NK-92 treated with Interleukin-12 subunit alpha and Interleukin-12 subunit beta, amount 100 ng/mL, for 24 hours (cell line): ENCODE results near the gene SLC25A43.
"Not testable (repeated sequence)": the region's sequence is repeated elsewhere in the genome, so short reads cannot be mapped to it uniquely, and the experiment has no call there.

Experiments
- DNase-seq: peaks from one replicate; lab custom pipeline; 2025; lab: John Stamatoyannopoulos, UW

SLC25A43 gene

DNA sequence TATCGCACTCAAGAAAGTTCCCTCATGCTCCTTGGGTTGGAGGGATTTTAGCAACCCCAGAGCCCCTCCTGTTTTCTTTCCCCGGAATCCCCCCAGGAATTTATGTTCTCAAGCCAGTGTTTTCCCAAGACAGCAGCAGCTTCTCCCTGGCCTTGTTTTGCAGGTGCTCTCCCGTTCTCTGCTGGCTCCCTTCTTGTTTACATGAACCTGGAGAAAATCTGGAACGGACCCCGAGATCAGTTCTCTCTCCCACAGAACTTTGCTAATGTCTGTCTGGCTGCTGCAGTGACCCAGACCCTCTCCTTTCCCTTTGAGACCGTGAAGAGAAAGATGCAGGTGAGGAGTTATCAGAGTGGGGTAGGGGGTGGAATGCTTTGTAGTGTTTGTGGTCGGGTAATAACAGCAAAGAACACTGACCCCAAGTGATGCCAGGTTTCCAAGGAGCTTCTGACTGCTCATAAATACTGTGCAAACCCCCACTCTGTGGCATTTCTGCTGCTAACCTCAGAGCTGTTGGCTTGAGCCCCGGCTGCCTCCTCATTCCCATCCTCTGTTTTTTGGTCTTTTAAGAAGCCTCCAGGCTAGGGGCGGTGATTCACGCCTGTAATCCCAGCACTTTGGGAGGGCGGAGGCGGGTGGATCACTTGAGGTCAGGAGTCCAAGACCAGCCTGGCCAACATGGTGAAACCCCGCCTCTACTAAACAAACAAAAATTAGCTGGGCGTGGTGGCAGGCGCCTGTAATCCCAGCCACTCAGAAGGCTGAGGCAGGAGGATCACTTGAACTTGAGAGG lies 11.1 kb downstream of the SLC25A43 start:
- DNase-seq = no peak

DNA sequence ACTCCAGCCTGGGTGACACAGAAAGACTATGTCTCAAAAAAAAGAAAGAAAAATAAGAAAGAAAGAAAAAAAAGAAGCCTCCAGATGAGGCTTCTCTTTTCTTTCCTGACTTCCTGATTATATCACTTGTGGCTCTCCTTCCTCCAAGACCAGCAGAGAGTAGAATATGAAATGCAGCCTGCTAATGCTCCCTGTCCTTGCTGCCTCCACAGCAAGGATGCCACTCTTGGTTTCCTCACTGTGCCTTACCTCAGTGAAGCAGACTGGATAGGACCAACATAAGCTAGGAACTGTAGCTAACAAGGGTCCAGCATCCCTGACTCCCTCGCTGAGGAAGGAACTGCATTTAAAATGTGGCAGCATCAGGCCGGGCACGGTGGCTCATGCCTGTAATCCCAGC lies 11.7 kb downstream of the SLC25A43 start:
- no peak for DNase-seq

DNA sequence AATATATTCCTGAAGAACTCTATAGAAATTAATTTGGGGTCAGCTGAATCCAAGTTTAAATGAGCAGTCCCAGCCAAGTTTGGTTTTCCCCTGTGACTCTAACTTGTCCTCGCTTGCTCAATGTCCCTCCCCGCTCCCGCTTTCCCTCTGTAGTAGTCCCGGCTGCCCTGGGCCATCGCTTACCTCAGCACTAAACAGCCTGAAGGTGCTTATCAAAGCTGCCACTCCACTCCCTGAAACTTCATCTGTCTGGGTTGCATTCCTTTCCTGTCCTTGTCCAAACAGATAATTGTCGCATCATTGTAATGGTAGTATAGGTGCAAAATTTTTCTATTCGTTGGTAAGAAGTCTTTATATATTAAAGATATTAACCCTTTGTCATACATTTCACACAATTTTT lies 12.8 kb downstream of the SLC25A43 start:
- no peak for DNase-seq

DNA sequence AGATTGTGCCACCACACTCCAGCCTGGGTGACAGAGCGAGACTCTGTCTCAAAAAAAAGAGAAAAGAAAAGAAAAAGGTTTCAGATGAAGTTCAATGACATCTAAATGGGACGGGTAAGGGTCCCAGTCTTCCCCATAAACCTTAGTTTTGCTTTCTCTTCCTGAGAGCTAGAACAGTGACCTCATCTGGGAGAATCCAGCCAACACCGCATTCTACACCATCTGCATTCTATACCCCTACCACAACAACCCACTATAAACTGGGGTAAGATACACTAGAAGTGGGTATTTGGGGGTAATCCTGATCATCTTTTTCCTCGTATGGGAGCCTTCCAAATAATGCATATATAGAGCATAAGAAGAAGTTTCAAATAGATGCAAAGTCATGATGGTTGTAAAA lies 18.2 kb downstream of the SLC25A43 start:
- DNase-seq = no peak

DNA sequence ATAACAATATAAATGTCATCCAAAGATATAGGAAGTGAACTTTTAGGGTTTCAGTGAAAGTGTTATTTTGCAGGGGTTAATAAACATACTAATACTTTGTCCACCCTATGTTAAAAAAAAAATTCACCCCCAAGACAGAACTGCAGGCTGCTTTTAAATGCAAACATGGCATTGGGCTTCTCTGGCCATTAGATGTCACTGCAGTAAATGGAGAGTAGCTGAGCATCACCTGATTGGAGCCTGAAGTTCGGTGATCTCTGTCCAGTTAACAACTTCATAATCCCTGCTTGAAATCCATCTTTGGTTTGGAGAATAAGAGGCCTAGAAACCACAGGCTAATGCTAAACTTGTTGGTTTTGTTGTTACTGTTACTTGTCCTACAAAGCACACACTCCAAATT lies 18.7 kb downstream of the SLC25A43 start:
- DNase-seq = no peak

DNA sequence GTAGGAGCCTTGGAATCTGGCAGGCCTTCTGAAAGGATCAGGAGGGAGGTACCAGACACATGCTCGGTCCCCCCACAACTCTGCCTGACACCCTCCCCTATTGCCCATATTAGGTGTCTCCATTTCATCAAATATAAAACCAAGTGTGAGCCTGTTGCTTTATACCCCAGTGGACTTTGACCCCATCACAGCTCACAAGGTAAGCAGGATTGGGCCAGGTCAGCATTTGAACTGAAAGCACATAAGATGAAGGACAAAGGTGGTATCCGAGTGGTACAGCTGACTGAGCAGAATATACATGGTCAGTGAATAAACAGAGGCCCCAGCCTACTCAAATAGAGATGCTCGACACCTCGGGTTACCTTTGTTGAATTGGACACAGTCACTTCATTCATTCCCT lies 20.0 kb downstream of the SLC25A43 start:
- no peak for DNase-seq

DNA sequence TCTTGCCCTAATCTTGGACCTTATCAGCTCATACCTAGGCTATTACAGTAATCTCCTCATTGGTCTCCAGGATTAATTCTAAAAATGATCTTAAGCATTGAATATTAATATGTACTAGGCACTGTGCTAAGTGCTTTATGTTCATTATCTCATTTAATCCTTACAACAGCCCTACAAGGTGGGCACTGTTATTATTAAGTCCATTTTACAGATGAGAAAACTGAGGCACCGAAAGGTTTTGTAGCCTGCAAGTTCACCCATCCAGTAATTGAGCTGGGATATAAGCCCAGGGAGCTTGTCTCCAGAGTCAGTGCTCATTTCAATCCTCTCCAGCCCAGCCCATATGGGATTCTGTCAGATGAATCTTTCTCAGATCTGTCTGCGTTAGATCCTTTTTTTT lies 20.8 kb downstream of the SLC25A43 start:
- no peak for DNase-seq

DNA sequence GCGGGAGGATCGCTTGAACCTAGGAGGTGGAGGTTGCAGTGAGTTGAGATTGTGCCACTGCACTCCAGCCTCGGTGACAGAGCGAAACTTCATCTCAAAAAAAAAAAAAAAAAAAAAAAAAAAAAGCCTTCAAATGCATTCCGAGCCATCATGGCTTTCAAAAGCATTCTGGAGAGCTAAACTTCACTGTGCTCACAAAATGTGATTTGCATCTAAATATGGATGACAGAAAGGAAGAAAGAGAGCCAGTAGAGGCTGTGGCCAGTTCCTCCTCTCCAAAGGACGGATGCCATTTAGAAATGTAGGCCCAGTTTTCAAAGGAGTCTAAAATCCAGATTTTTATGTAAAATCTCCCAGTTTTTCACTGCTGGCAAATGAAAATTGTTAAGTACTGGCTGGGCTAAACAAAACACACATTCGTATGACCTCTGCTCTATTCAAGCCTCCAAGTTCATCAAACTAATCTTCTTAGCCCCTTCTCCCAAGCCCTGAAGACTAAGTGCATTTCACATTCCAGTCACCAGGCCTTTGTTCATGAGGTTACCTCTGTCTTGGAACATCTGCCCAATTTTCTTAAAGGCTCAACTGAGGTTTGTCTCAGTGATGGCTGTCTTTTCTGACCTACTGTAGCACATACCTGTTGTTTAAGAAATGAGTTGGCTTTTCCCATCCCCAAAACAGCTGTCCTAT lies 22.0 kb downstream of the SLC25A43 start:
- DNase-seq = no peak

DNA sequence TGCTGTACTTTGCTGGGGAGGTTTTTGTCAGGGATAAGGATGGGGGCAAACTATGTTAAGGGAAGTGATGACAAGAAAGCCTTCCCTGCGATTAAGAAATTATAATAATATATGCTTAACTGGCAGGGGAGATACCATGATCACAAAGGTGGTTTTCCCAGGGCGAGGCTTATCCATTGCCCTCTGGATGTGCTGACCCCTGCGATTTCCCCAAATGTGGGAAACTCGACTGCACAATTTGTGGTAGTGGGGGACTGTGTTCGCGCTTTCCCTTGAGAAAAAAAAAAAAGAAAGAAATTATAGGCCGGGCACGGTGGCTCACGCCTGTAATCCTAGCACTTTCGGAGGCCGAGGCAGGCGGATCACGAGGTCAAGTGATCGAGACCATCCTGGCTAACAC lies 24.5 kb downstream of the SLC25A43 start:
- DNase-seq = no peak

DNA sequence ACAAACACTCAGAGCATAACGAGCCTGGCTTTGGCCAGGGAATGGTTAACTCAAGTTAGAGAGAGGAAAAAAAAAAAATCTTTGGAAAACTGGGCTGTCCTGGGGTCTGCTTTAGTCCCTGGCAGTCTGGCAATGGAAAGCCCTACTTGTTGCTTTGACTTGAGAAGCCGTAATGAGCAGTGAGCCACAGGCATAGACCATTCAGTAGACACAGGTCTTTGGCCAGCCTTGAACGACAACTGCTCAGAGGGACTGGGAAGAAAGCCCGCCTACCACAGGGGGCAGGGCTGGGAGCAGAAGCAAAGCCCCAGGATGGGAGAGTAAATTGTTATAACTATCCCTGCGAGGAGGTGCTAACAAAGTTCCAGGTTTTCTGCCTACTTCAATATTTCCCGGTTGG lies 25.9 kb downstream of the SLC25A43 start:
- no peak for DNase-seq

DNA sequence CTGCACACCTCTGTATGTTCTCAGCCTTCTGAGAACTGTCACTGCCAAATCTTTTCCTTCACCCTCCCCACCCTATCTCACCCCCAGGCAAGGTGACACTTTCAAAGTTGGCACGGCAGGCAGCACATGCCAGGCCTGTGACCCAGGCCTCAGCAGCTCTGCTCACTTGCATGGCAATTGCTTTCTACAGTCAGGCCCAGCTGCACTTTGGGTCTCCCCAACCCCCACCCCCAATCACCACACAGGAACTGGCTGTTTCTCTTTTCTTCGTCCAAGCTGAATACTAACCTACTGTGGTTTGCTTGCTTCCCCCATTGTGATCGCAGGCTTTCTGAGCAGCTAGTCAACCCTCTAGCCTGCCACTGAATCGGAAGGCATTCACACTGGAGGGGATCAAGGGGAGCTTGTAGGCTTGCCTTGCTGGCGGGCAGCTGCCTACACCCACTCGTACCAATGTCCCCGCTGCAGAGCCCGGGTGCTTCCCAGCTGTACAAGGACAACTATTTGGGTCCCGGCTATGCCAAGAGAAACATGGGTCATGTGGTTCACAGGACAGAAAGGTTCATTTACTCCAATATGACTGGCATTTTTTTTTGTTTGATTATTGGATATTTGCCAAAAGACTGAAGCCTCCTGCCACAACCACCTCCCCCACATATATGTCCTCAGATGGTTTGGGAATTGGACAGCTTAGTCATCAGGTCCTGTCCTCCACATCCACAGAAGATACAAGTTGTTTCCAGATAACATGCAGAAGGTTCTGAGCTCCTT lies 28.1 kb downstream of the SLC25A43 start:
- DNase-seq = no peak

DNA sequence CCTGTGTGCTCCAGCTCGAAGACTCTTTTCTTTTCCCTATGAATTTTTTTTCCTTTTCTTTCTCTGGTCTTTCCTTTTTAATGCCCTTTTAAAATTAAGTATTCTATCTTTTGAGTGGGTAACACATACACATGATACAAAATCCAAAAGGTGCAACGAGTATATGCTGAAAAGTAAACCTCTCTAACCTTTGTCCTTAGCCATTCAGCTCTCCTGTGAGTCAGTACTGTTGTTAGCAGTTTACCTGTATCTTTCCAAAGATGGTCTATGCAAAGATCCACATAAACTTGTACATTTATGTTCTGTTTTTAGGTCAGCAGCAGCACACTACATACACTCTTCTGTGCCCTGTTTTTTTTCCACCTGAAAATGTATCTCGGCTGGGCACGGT lies 28.7 kb downstream of the SLC25A43 start:
- DNase-seq = no peak

DNA sequence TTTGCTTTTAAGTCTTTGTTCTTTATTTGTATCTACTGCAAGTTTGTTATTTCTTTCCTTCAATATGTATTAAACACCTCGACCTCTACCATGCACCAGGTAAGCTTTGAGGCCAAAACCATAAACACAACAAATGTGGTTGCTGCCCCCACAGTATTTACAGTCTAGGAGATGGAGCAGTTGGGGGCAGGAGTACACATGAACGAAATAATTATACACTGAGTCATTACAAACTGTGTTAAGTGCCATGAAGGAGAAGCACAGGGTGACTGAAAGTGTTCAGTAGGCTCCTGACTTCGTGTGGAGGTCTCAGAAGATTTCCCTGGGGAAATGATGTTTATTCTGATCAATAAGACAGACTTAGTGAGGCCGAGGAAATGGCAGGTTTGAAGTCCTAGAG lies 30.3 kb downstream of the SLC25A43 start:
- no peak for DNase-seq

DNA sequence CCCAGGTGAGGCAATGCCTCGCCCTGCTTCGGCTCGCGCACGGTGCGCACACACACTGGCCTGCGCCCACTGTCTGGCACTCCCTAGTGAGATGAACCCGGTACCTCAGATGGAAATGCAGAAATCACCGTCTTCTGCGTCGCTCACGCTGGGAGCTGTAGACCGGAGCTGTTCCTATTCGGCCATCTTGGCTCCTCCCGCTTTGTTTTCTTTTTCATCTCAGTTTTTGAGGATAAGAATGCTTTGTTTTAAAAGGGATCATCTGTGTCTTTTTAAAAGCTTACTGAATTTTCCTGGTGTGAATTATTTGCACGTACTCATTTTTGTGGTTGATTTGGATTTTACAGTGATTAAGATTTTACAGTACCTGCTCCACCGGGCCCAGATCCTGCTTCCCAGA lies 42.2 kb downstream of the SLC25A43 start:
- DNase-seq = not testable (repeated sequence)

DNA sequence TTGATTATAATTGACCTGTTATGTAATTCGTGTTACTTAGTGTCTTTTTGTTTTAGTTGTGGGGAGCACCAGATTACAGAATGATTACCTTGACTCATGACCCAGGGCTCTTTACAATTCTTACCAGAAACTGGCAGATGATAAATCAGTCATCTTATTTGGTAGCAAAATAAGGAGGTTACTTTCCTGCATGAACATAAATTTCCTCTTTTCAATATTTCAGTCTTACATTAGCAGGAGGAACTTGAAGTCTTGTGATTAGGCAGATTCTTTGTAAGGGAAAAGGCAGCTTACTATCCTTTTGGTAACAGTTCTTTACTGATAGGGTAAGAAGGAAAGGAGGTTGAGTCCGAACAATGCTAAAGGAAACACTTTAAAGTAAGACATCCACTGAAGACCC lies 43.1 kb downstream of the SLC25A43 start:
- no peak for DNase-seq

DNA sequence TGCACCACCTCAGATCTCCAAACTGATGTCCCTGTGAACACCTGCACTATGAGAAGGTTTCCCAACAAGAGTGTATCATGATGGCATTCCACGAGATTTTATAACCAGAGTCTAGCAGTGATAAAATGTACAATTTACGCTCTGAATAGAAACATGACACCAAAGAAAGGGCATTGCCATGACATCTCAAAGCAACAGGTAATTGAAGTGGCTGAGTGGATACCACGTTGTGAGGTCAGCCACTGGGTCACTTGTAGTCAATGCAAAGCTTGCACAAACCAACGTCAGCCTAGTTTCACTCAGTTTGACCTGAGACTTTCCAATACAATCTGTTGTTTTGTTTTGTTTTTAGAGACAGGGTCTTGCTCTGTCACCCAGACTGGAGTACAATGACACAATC lies 54.1 kb downstream of the SLC25A43 start:
- DNase-seq = no peak

DNA sequence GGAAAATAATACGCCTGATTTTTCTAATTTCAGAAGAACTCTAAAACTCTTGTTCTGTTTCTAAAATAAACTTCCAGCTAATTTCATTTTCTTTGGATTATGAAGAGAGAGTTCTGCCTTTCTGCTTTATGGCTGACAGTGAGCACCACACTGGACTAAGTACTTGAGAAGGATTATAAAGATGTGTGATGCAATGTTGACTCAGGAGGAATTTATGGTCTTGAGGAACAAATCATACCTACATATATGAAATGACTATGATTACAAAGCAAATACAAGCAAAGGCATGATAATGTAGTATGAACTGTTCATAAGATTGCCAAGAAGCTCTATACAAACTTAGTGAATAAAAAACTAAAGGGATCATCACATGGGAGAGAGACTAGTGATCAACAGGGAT lies 56.1 kb downstream of the SLC25A43 start:
- DNase-seq = no peak

DNA sequence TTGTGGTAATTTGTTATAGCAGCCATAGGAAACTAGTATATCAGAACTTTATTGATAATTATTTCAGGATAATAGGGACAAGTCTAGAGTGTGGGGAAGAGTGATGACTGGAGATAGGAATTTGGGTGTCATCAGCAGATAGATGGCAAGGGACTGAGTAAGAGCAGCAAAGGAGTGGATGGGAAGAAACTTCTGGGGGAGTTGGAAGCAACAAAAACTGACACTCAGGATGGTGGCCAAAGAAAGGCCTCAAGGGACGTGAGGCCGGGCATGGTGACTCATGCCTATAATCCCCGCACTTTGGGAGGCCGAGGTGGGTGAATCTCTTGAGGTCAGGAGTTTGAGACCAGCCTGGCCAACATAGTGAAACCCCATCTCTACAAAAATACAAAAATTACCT lies 60.0 kb downstream of the SLC25A43 start:
- no peak for DNase-seq

DNA sequence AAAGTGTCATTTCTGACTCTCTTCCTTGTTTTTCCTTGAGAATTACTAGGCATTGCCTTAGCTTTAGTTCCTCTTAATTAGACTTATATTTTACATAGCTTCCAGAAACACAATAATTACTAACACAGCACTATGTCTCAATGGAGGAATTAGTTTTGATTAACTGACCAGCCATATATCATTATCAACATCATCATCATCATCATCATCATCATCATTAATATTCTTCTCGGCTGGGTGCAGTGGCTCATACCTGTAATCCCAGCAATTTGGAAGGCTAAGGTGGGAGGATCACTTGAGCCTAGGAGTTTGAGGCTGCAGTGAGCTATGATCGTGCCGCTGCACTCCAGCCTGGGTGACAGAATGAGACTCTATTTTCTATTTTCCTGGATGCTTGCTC lies 66.4 kb downstream of the SLC25A43 start:
- DNase-seq = no peak

DNA sequence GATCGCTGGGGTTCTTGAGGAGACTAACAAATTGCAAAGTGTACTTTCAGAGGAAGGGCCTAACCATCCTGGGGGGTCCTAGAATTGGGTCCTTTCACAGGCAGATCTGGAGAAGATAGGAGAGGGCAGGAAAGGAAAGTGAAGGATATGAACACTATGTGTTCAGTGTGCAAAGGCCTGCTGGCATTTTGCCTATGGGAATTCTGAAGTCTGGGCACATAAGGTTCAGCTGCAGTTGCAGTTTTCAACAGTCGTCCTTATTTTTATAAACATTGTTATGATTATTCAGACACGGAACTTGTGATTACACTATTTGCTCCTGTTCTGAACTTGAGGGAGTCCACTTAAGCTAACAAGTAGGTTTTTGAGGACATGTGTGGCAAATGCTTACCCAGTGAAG lies 67.8 kb downstream of the SLC25A43 start:
- no peak for DNase-seq

DNA sequence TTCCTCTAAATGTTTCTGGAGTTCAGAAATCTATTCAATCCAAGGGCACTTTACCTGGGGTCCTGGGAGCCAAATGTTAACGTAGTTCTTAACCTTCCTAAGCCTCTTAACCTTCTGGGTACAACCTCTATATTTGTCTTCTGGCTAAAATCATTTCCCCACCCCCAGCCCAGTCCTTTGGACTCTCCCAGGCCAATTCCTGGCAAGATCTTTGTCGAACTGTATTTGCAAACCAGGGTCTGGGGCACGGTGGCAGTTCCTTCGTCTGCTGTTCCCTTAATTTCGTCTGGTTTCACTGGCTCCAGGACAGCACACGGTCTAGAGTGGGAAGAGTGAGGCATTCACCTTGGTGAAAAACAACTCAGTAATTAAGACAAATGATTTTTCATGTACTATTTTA lies 68.3 kb downstream of the SLC25A43 start:
- no peak for DNase-seq

DNA sequence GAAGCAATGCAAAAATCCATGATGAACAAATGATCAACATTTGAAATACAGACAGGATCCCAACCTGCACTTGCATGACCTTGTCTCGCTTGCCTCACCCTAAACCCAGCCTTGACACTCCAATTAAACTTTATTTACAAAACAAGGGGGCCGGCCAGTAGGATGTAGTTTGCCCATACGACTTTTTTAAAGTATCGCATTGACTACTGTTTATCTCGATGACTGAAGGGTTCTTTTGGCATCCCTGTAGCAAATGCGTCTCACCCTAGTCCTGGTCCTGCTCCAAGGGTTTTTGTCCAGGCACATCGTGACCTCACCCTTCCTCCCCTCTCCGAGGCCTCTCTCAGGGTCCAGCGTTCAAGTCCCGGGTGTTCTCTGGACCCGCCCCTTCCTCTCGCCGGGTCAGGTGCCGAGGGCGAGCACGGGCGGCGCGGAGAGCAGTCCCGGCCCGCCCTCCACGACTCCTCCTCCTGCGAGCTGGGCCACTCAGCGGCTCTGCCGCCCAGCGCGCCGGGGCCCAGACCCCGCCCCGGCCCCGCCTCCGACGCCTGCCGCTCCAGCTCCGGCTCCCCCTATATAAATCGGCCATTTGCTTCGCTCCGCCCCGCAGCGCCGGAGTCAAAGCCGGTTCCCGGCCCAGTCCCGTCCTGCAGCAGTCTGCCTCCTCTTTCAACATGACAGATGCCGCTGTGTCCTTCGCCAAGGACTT lies 68.9 kb downstream of the SLC25A43 start, which contains the start of gene SLC25A5:
Gene SLC25A5, plus strand, starts transcription at position 603 of the 709 bp plus-strand sequence. Its CDS starts 72 bp downstream, at position 675.
- DNase-seq = peak; percentile 67
